Adipose tissue (tissue), 3 donors: ENCODE results near the gene CAMTA2. TPM values are rescaled to one million over a fixed set of nuclear protein-coding genes. Genes with fewer than 3 reads are reported as not detected.

Experiments used
- H3K27ac ChIP-seq: one replicate; pipeline ENCODE4 v1.5.1; 2013; ENCODE audit warnings: low read depth, low read length
- WGBS, 3 donors: extraction: QIAGEN DNeasy Blood & Tissue Kit; methylation state at CpG; one replicate each; pipeline ENCODE4 v1.1.7; 2013; 5-methylcytosine and 5-hydroxymethylcytosine counted together
- polyA plus RNA-seq, 3 donors: library from polyadenylated mRNA; stranded (reverse); fragments of 200-250 nt; gene quantifications; one replicate each; pipeline ENCODE4 v1.2.3, GENCODE V29; 2013
- donor health status: healthy with polysubstance abuse.
- donor health status: Bipolar disorder and iron deficiency.
- donor health status: healthy.

The CAMTA2 gene
- polyA plus RNA-seq, 3 donors: 23.2 to 78.6 (median 60.5) TPM

- 68 to 73% (median 73%) methylated on average over 8 of the region's 8 CpGs for WGBS, 3 donors
- no peak overlapping the region for H3K27ac ChIP-seq
Measured at GRCh38 chr17:4919511-4920047, 67.9 kb downstream of the CAMTA2 start.

Other genes with a start within 250 kb of the CAMTA2 start
- gene ZMYND15, start 247.8 kb downstream of the CAMTA2 start, polyA plus RNA-seq: under 1 TPM; 0.33 to 0.90 (median 0.56) TPM
- 10 to 100 TPM in 2 of 3 donors, 1 to 10 TPM in 1; 6.6 to 13.3 (median 12.1) TPM for gene CXCL16, start 247.7 kb downstream of the CAMTA2 start, polyA plus RNA-seq
- under 1 TPM in 2 of 3 donors, not detected in 1; 0.12 to 0.85 TPM for gene TM4SF5, start 215.8 kb downstream of the CAMTA2 start, polyA plus RNA-seq
- gene VMO1, start 201.3 kb downstream of the CAMTA2 start, polyA plus RNA-seq: 1 to 10 TPM in 2 of 3 donors, under 1 TPM in 1; 0.48 to 4.7 (median 2.1) TPM
- gene GLTPD2, start 198.7 kb downstream of the CAMTA2 start, polyA plus RNA-seq: under 1 TPM in 1 of 3 donors, not detected in 2; 0.12 TPM
- gene PSMB6, start 191.5 kb downstream of the CAMTA2 start, polyA plus RNA-seq: 100 to 1,000 TPM in 2 of 3 donors, 10 to 100 TPM in 1; 81.5 to 182 (median 181) TPM
- 10 to 100 TPM; 14.4 to 32.1 (median 16.0) TPM for gene PLD2, start 180.5 kb downstream of the CAMTA2 start, polyA plus RNA-seq
- gene MINK1, start 154.3 kb downstream of the CAMTA2 start, polyA plus RNA-seq: 10 to 100 TPM; 25.8 to 52.9 (median 30.0) TPM
- 1 to 10 TPM; 1.4 to 2.9 (median 2.6) TPM for gene C17orf107, start 88.1 kb downstream of the CAMTA2 start, polyA plus RNA-seq
- gene CHRNE, start 84.6 kb downstream of the CAMTA2 start, polyA plus RNA-seq: 1 to 10 TPM; 1.2 to 3.1 (median 1.8) TPM
- gene GP1BA, start 55.4 kb downstream of the CAMTA2 start, polyA plus RNA-seq: under 1 TPM in 2 of 3 donors, not detected in 1; 0.04 to 0.05 TPM
- gene SLC25A11, start 47.6 kb downstream of the CAMTA2 start, polyA plus RNA-seq: 10 to 100 TPM; 25.6 to 68.6 (median 49.6) TPM
- gene RNF167, start 47.4 kb downstream of the CAMTA2 start, polyA plus RNA-seq: 100 to 1,000 TPM in 1 of 3 donors, 10 to 100 TPM in 2; 60.2 to 111 (median 79.2) TPM
- gene PFN1, start 39.1 kb downstream of the CAMTA2 start, polyA plus RNA-seq: 1,000 to 10,000 TPM in 1 of 3 donors, 100 to 1,000 TPM in 2; 270 to 1,173 (median 475) TPM
- 10 to 100 TPM in 1 of 3 donors, 1 to 10 TPM in 2; 5.1 to 13.5 (median 6.4) TPM for gene ENO3, start 36.6 kb downstream of the CAMTA2 start, polyA plus RNA-seq
- 10 to 100 TPM; 34.0 to 73.9 (median 73.1) TPM for gene SPAG7, start 19.9 kb downstream of the CAMTA2 start, polyA plus RNA-seq
- 1 to 10 TPM in 2 of 3 donors, under 1 TPM in 1; 0.47 to 1.6 (median 1.1) TPM for gene INCA1, start 9.8 kb upstream of the CAMTA2 start, polyA plus RNA-seq
- gene KIF1C, start 10.3 kb upstream of the CAMTA2 start, polyA plus RNA-seq: 100 to 1,000 TPM in 1 of 3 donors, 10 to 100 TPM in 2; 36.0 to 113 (median 78.9) TPM
- not detected for gene SLC52A1, start 47.8 kb upstream of the CAMTA2 start, polyA plus RNA-seq
- gene ZFP3, start 90.8 kb upstream of the CAMTA2 start, polyA plus RNA-seq: 1 to 10 TPM; 1.0 to 2.1 (median 1.8) TPM
- 1 to 10 TPM; 3.6 to 4.3 (median 4.1) TPM for gene ZNF232, start 124.2 kb upstream of the CAMTA2 start, polyA plus RNA-seq
- under 1 TPM; 0.03 to 0.11 (median 0.03) TPM for gene USP6, start 128.4 kb upstream of the CAMTA2 start, polyA plus RNA-seq
- gene ZNF594, start 204.2 kb upstream of the CAMTA2 start, polyA plus RNA-seq: 1 to 10 TPM; 1.2 to 1.5 (median 1.3) TPM
- 1 to 10 TPM in 1 of 3 donors, under 1 TPM in 1, not detected in 1; 0.98 to 2.2 TPM for gene SCIMP, start 247.2 kb upstream of the CAMTA2 start, polyA plus RNA-seq